NCI-H1694 (cell line): ENCODE measurements around the gene CST3.
"Not testable (repeated sequence)": the region's sequence is repeated elsewhere in the genome, so short reads cannot be mapped to it uniquely, and the experiment has no call there.

Experiments
- DNase-seq: peaks from one replicate; lab custom pipeline; 2025; lab: John Stamatoyannopoulos, UW

Gene CST3

DNA sequence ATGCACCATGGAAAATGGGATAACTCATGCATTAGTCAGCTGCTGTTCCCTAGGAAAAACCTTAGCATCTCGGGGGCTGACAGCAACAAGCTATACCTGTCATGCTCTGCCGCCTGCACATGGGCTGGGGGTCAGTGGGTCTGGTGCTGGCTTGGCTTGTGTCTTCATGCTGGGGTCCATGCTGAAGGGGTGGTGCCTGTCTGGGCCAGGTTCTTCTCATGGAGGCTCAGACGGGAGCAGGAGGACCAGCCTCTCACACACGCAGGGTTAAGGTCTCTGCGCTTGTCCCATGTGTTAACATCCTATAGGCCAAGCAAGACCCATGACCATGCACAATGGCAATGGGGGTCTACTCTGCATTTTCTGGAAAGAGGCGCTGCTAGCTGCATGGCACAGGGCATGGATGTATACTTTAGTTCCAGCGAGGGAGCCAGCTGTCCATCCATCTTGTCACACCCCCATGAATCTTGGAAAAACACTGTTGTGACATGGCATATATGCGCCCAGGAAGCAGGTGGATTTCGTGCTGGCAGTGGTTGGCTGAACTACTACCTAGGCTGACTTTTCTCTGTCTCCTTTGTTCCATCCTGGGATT is 24.6 kb upstream of the CST3 start:
- DNase-seq = no peak

- no peak for DNase-seq
Observed at GRCh38 chr20:23661002-23661429, 23.3 kb upstream of the CST3 start.

DNA sequence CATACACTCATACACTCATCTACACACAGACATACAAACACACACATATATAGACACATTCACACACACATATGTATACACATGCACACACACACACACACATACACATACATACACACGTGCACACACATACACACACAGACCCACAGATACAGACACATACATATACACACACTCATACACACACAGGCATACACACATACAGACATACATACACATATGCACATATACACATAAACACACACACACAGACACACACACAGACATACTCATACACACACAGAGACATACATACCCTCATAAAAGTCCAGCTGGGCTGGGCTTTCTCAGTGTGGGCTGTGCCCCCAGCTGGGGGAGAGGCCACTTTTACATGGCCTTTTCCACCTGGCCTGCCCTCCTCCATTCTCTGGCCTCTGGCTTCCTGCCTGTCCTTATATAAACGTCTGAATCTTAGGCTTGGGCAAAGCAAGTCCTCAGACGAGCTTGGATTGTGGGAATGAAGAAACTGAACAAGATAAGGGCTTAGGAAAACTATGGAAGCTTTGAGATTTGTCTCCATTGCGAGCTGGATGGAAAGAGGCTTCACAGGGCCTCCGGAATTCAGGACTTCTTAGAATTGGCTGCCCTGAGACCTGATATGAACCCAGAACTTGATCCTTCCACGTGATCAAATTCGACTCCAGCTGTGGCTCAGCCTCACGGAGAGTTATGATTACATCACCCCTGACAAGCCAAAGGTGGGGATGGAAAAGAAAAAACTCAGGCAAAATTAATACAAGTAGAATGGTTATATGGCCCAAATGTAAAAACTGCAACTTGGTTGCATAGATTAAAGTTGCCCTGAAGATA is 22.5 kb upstream of the CST3 start:
- no peak for DNase-seq

GRCh38 chr20:23659610-23659988 is 21.8 kb upstream of the CST3 start:
- not testable (repeated sequence) for DNase-seq

GRCh38 chr20:23658989-23659609 is 21.3 kb upstream of the CST3 start:
- DNase-seq = no peak

GRCh38 chr20:23658336-23658735 is 20.6 kb upstream of the CST3 start:
- no peak for DNase-seq

GRCh38 chr20:23657202-23657601 is 19.4 kb upstream of the CST3 start:
- no peak for DNase-seq

- no peak for DNase-seq
Observed at GRCh38 chr20:23656372-23656771, 18.6 kb upstream of the CST3 start.

DNA sequence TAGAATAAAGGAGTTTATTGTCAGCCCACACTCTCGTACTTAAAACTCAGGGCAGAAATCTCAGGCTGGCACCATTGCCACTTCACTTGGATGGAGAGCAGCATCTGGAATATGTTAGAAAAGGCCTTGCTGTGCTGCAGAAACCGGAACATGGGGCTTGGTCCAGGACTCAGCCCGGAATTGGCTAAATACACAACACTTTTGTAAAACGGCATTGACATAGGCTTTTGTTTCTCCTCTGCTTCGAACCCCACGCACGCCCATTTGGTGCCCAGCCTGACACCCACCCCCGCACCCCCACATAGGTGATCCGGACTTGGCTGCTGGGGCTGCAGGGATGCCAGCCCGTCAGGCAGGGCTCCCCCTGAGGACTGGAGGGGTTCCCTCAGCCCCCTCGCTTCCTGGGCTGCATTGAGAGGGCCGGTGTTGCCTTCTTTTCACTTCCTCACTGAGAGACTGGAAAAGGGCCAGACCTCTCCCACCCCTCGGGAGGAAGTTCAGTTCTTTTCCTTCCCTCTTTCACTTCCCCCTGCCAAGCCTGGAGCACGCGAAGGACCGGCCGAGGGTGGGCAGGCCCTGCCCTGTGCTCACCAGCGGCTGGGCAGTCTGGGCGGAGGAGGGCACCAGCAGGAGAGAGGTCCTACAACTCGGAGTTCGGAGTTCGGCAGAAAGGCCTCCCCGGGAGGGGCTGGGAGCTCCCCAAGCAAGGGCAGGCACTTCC is 17.9 kb upstream of the CST3 start:
- DNase-seq = no peak

DNA sequence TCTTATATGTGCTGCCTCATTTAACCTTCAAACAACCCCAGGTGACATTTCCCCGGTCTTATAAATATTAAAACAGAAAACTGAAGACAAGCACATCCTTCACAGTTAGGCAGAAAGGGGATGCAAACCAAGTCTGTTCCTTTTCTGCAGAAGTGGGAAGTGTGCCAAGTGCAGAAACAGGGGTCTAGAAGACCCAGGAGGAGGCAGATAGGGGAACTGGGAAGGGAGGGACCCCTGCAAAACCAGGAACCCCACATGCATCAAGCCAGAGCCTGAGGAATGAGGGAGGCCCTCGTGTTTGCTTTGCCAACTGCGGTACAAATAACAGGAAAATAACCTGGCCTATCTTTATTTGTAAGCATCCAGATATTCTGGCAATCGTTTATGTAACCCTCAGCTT is 17.0 kb upstream of the CST3 start:
- no peak for DNase-seq

- no peak for DNase-seq
Observed at GRCh38 chr20:23654000-23654399, 16.2 kb upstream of the CST3 start.

DNA sequence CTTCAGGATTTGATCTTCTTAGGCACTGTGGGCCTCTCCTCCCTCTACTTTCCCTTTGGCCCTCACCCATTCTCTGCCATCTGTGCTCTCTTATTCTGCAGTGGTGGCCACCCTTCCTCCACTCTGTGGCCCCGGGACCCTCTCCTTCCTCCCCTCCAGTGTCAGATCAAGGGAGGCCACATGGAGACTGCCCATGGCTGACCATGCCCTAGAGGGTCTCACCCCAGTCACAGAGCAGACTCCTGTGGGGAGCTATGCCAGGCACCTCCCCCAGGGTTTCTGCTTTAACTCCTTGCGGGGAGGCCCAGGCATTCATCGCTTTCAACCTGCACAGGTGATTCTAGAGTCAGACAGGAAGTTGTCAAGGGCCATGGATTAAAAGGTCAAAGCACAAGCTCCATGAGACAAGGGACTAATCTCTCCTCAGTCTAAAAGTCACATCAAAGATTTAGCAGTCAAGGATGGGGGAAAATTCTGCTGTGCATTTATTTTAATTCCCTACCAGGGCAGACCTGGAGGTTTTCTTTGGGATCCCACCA is 15.7 kb upstream of the CST3 start:
- DNase-seq = no peak

GRCh38 chr20:23652926-23653325 is 15.2 kb upstream of the CST3 start:
- DNase-seq = no peak

DNA sequence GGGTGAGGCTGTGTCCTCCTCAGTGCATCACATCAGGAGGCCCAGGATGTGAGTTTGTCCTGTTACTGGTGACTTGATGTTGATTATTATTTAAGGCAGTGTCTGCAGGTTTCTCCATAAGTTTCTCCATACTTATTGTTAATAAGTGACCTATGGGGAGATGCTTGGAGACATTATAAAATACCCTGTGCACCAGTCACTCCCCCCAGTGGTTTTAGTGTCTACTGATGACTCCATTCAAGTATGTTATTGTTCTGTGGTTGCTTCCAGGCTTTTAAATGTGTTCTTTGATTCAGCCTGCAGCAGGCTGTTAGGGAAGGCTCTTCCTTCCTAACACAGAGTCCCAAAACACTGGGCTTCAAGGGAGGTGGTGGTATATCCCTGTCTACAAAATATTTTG is 14.6 kb upstream of the CST3 start:
- no peak for DNase-seq

GRCh38 chr20:23651117-23651516 is 13.4 kb upstream of the CST3 start:
- no peak for DNase-seq

- no peak for DNase-seq
Observed at GRCh38 chr20:23649830-23650417, 12.2 kb upstream of the CST3 start.

GRCh38 chr20:23649242-23649641 is 11.5 kb upstream of the CST3 start:
- no peak for DNase-seq

DNA sequence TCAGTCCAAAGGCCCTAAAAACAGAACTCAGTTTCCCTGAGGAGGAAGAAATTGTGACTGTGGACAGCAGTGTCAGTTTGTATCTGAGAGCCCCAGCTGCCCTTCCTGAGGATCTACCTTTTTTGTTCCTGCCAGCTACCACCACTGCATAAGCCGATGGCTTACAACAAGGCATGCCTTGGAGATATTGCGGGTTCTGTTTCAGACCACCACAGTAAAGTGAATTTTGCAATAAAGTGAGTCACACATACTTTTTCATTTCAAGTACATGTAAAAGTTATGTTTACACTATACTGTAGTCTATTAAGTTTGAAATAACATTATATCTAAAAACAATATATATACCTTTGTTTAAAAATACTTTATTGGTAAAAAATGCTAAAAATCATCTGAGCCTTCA is 9.6 kb upstream of the CST3 start:
- DNase-seq = no peak

DNA sequence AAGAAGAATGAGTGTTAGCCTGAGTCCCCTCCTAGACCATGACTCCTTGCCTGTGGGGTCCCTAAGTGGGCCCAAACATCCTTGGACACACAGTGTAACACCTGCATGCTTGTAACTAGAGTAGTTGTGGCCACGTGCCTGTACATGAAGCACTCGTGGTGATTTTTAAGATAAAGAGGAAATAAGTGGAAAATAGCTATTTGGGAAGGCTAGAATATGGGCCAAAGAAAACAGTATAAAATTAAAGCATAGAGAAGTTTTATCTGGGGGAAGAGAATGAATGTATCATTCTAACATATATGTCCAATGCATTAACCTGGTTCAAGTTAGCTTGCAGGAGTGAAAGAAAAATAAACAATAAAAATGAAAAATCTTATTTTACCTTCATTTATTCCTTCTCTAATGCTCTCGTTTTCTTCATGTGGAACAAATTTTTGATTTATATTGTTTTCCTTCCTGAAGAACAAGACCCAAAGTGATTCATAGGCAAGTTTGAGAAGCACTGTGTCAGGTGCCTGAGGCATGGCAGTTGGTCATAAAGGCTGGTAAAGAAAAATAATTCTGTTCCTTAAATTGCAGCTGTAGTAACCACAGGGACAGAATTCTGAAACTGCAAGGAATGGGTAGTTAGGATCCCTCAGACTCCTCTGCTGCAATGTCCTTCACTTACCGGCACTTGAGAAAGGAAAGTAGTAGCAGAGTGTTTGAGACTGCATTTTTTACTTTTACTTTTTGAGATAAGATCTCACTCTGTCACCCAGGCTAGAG is 8.5 kb upstream of the CST3 start:
- DNase-seq = no peak

GRCh38 chr20:23645575-23645974 is 7.8 kb upstream of the CST3 start:
- no peak for DNase-seq

GRCh38 chr20:23644164-23644563 is 6.4 kb upstream of the CST3 start:
- DNase-seq = no peak
